HG03095 (cell line): ENCODE results near the gene TEX10.
A peak's percentile ranks its signal among the peaks of the same experiment; 100 is the strongest.
"Not testable (repeated sequence)": the region's sequence is repeated elsewhere in the genome, so short reads cannot be mapped to it uniquely, and the experiment has no call there.

ENCODE experiments used
- ATAC-seq: cut with Tn5 transposase; IDR thresholded peaks from one replicate; pipeline ENCODE4 v1.9.1; 2021; ENCODE audit warnings: moderate library complexity; ENCODE audit not compliant: unreplicated experiment

TEX10 gene

GRCh38 chr9:100352727-100353505, at the start of gene TEX10:
TEX10 (minus strand) TSS chr9:100352942; CDS start chr9:100349363, 3,579 bp downstream.
- ATAC-seq: peak; percentile 83

GRCh38 chr9:100401042-100401441, 48.3 kb upstream of the TEX10 start:
- no peak for ATAC-seq

GRCh38 chr9:100397529-100398266, 45.0 kb upstream of the TEX10 start:
- no peak for ATAC-seq

- ATAC-seq: no peak
Measured at GRCh38 chr9:100396769-100397168, 44.0 kb upstream of the TEX10 start.

- no peak for ATAC-seq
Measured at GRCh38 chr9:100394816-100395215, 42.1 kb upstream of the TEX10 start.

- no peak for ATAC-seq
Measured at GRCh38 chr9:100394032-100394695, 41.4 kb upstream of the TEX10 start.

- ATAC-seq: not testable (repeated sequence)
Measured at GRCh38 chr9:100392989-100393388, 40.2 kb upstream of the TEX10 start.

GRCh38 chr9:100379862-100380261, 27.1 kb upstream of the TEX10 start:
- ATAC-seq: no peak

GRCh38 chr9:100377015-100377414, 24.3 kb upstream of the TEX10 start:
- ATAC-seq: no peak

GRCh38 chr9:100375658-100376057, 22.9 kb upstream of the TEX10 start:
- ATAC-seq: no peak

GRCh38 chr9:100372648-100373047, 19.9 kb upstream of the TEX10 start:
- no peak for ATAC-seq

- no peak for ATAC-seq
Measured at GRCh38 chr9:100370064-100370723, 17.5 kb upstream of the TEX10 start.

GRCh38 chr9:100368672-100369071, 15.9 kb upstream of the TEX10 start:
- no peak for ATAC-seq

GRCh38 chr9:100366121-100366520, 13.4 kb upstream of the TEX10 start:
- no peak for ATAC-seq

- ATAC-seq: no peak
Measured at GRCh38 chr9:100364013-100364412, 11.3 kb upstream of the TEX10 start.

- no peak for ATAC-seq
Measured at GRCh38 chr9:100359057-100359456, 6.3 kb upstream of the TEX10 start.

GRCh38 chr9:100357501-100357900, 4.8 kb upstream of the TEX10 start:
- ATAC-seq: no peak

GRCh38 chr9:100355561-100355960, 2.8 kb upstream of the TEX10 start:
- ATAC-seq: no peak

- no peak for ATAC-seq
Measured at GRCh38 chr9:100354121-100354800, 1.5 kb upstream of the TEX10 start.

- peak; percentile 36 for ATAC-seq
Measured at GRCh38 chr9:100352201-100352726, 478 bp downstream of the TEX10 start.
